B cell (primary cell): ENCODE results near the gene MYD88. TPM values are rescaled to one million over a fixed set of nuclear protein-coding genes. Genes with fewer than 3 reads are reported as not detected.

Experiments used
- ATAC-seq: fragments of 200-7000 bp; cut with Tn5 transposase; one replicate; pipeline ENCODE4 v1.10.0; 2021; ENCODE audit warnings: low read depth, mild to moderate bottlenecking, moderate number of reproducible peaks, moderate library complexity
- CTCF ChIA-PET: fragments of 350-600 bp; sonication (Branson Sonifier 250); formaldehyde crosslinking; loops from one replicate; lab custom pipeline; 2021; ENCODE audit warnings: antibody characterized with exemption, inconsistent platforms; lab: Charles Lee
- POLR2A ChIA-PET: fragments of 350-600 bp; sonication (Branson Sonifier 250); formaldehyde crosslinking; loops from one replicate; lab custom pipeline; 2021; ENCODE audit warnings: antibody characterized with exemption; lab: Charles Lee
- DNase-seq: peaks from one replicate; pipeline ENCODE4 v3.0.0; 2013
- H2AFZ ChIP-seq: 2 replicates; pipeline ENCODE4 v1.6.1; 2012; ENCODE audit warnings: mild to moderate bottlenecking, low read depth, low read length; ENCODE audit not compliant: insufficient read depth, poor library complexity, severe bottlenecking
- H3K27ac ChIP-seq, 2 donors: 1 replicate in 1 of 2; 2 replicates in 1 of 2; pipeline ENCODE4 v1.5.1; 2012 to 2013; ENCODE audit warnings: low read length in 2 of 2, mild to moderate bottlenecking in 2 of 2, moderate library complexity in 1 of 2
- H3K27me3 ChIP-seq, 4 experiments: fragments of 200-600 bp in 1 of 4; sonication (generic) in 1 of 4; replicated peaks in 1 of 4; 1 replicate in 2 of 4; 2 replicates in 2 of 4; pipeline versions ENCODE4 v1.6.1 to v1.7.0; 2013 to 2016; ENCODE audit warnings: low read length in 3 of 4, mild to moderate bottlenecking in 2 of 4, mixed read lengths in 1 of 4, moderate library complexity in 1 of 4; ENCODE audit not compliant: insufficient read depth in 4 of 4, control insufficient read depth in 3 of 4; ENCODE audit errors: control extremely low read depth in 1 of 4
- H3K36me3 ChIP-seq, 2 experiments: replicated peaks in 1 of 2; 1 replicate in 1 of 2; 2 replicates in 1 of 2; pipeline versions ENCODE4 v1.6.1 to v1.7.1; 2013; ENCODE audit warnings: low read length in 1 of 2; ENCODE audit not compliant: insufficient read depth in 2 of 2, control insufficient read depth in 1 of 2; ENCODE audit errors: control extremely low read depth in 1 of 2, extremely low read depth in 1 of 2
- H3K4me1 ChIP-seq, 2 donors: fragments of 200-600 bp in 1 of 2; sonication (generic) in 1 of 2; 1 replicate in 1 of 2; 2 replicates in 1 of 2; pipeline versions ENCODE4 v1.5.1 to v1.6.1; 2013 to 2017; ENCODE audit warnings: low read length in 2 of 2; ENCODE audit not compliant: control insufficient read depth in 2 of 2, insufficient read depth in 2 of 2
- H3K4me2 ChIP-seq: replicated peaks from 2 replicates; pipeline ENCODE3; 2012; ENCODE audit warnings: mild to moderate bottlenecking, low read depth, low read length; ENCODE audit not compliant: poor library complexity, severe bottlenecking
- H3K4me3 ChIP-seq, 5 experiments: fragments of 200-600 bp in 1 of 5; sonication (generic) in 1 of 5; 1 replicate in 3 of 5; 2 replicates in 2 of 5; pipeline versions ENCODE4 v1.5.1 to v1.7.0; 2011 to 2016; ENCODE audit warnings: low read length in 4 of 5, mild to moderate bottlenecking in 4 of 5, low read depth in 2 of 5, control low read depth in 1 of 5, moderate library complexity in 1 of 5; ENCODE audit not compliant: insufficient read depth in 1 of 5; ENCODE audit errors: control extremely low read depth in 1 of 5, extremely low read depth in 1 of 5
- H3K79me2 ChIP-seq: fragments of 200-600 bp; sonication (generic); one replicate; pipeline ENCODE4 v1.6.0; 2016; ENCODE audit warnings: low read length; ENCODE audit not compliant: control insufficient read depth, insufficient read depth
- H3K9ac ChIP-seq: fragments of 200-600 bp; sonication (generic); 2 replicates; pipeline ENCODE4 v1.6.1; 2017; ENCODE audit warnings: mild to moderate bottlenecking, low read length, moderate library complexity
- H3K9me3 ChIP-seq, 3 donors: one replicate each; pipeline versions ENCODE4 v1.6.1 to v1.7.1; 2013; ENCODE audit warnings: low read length in 2 of 3; ENCODE audit not compliant: control insufficient read depth in 2 of 3, insufficient read depth in 1 of 3; ENCODE audit errors: control extremely low read depth in 1 of 3
- H4K20me1 ChIP-seq: 2 replicates; pipeline ENCODE4 v1.6.0; 2012; ENCODE audit warnings: mild to moderate bottlenecking, low read length; ENCODE audit not compliant: insufficient read depth, control insufficient read depth, poor library complexity, severe bottlenecking
- H3K27ac Mint-ChIP-seq: one replicate; pipeline ENCODE4 v1.8.0; 2021; ENCODE audit warnings: mixed read lengths
- H3K27me3 Mint-ChIP-seq: one replicate; pipeline ENCODE4 v1.8.0; 2021; ENCODE audit warnings: mixed read lengths
- H3K4me1 Mint-ChIP-seq: one replicate; pipeline ENCODE4 v1.8.0; 2021; ENCODE audit warnings: mixed read lengths
- H3K4me3 Mint-ChIP-seq: one replicate; pipeline ENCODE4 v1.8.0; 2021; ENCODE audit warnings: mixed read lengths
- H3K9me3 Mint-ChIP-seq: one replicate; pipeline ENCODE4 v1.8.0; 2022; ENCODE audit warnings: mixed read lengths; ENCODE audit not compliant: insufficient read depth
- EZH2 ChIP-seq: IDR thresholded peaks from 2 replicates; pipeline ENCODE4 v1.6.1; 2012; ENCODE audit warnings: borderline replicate concordance, low read depth, mild to moderate bottlenecking, moderate library complexity, low read length; ENCODE audit not compliant: insufficient read depth, poor library complexity, severe bottlenecking
- WGBS: methylation state at CpG from one replicate; pipeline ENCODE4 v1.1.5; 2013; ENCODE audit warnings: missing lambda C conversion rate; ENCODE audit not compliant: insufficient coverage; 5-methylcytosine and 5-hydroxymethylcytosine counted together
- intact Hi-C: fragments of 100-400 bp; cut with micrococcal nuclease; formaldehyde crosslinking; loops from one replicate; pipeline ENCODE4 v1.10.0; 2022
- polyA plus RNA-seq: library from polyadenylated mRNA; depleted of rRNA; stranded (reverse); fragments of >200 nt; gene quantifications from 2 replicates; pipeline ENCODE4 v1.2.3, GENCODE V29; 2012
- total RNA-seq, 2 donors: library from RNA; stranded (reverse); fragments of 120-200 nt in 1 of 2; gene quantifications; 1 replicate in 1 of 2; 2 replicates in 1 of 2; pipeline versions ENCODE4 v1.2.3 to v1.2.4, GENCODE V29; 2013 to 2022
- TF ChIP-seq, protein P1 (sequence below): fragments of 200-600 bp; IDR thresholded peaks from one replicate; pipeline ENCODE4 v1.8.0; 2022; ENCODE audit warnings: antibody characterized with exemption, mild to moderate bottlenecking

Gene MYD88
- total and polyA plus RNA-seq, 2 donors (not counting 1 experiment from before 2014, with no cell fraction given) = 48.0 to 52.3 TPM

DNA sequence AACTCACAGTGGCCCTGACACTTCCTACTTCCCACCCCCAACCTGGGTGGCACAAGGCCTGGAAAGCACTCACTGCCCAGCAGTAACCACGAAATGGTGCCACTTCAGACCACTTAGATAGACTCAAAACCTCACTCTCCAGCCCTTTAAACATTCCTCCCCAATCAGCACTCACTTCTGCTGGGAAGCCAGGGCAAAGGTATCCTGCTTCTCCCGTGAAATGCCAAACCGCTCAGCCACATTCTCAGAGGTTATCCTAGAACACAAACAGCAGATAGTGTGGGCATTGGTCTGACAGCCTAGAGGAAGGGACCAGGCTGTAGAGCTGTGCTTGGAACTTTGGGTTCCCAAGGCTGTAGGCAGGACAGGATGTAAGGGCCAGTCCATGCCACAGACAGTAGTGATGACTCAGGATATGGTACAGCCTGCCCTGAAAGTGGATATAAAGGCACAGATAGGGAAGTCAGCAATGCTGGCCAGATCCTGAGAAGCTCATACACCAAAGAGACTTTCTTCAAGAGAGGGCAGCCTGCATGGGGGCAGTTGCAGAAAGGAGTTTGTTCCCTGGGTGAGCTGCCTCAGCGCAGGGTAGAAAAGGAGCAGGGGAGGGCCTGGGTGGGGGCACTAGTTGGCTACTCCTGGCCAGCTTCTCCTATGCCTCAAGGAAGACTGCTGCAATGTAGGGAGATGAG is 10.7 kb upstream of the MYD88 start:
- H3K36me3 ChIP-seq = peaks cover 7 to 89% of the 10 kb centered on the region in 2 experiments
- H3K79me2 ChIP-seq = peaks cover 23% of the 10 kb centered on the region
- DNase-seq = no peak
- no peak overlapping the region for H3K27ac Mint-ChIP-seq
- 100% methylated on average over 2 of the region's 4 CpGs for WGBS
- CTCF ChIA-PET = no interaction called here
- H3K4me3 Mint-ChIP-seq = no peak overlapping the region
- H3K9ac ChIP-seq = no peak overlapping the region
- H3K27ac ChIP-seq = no peak overlapping the region
- H3K4me1 Mint-ChIP-seq = peaks cover 5% of the 10 kb centered on the region
- POLR2A ChIA-PET = interaction anchor here (0.6 kb wide), 1 partner anchor 141 kb away, joined by 6 read pairs; no protein-coding TSS in a partner anchor
- H2AFZ ChIP-seq = no peak overlapping the region
- H3K27me3 Mint-ChIP-seq = no peaks in the 10 kb centered on the region
- no peak overlapping the region for H3K4me3 ChIP-seq
- H3K4me1 ChIP-seq = peaks cover 0 to 6% of the 10 kb centered on the region in 2 donors
- intact Hi-C loops = no loop called here
- peaks cover 39% of the 10 kb centered on the region for H4K20me1 ChIP-seq
- H3K9me3 Mint-ChIP-seq = no peaks in the 10 kb centered on the region
- H3K4me2 ChIP-seq = no peak overlapping the region
- TF ChIP-seq EZH2 = no peak
- TF ChIP-seq, protein P1, sequence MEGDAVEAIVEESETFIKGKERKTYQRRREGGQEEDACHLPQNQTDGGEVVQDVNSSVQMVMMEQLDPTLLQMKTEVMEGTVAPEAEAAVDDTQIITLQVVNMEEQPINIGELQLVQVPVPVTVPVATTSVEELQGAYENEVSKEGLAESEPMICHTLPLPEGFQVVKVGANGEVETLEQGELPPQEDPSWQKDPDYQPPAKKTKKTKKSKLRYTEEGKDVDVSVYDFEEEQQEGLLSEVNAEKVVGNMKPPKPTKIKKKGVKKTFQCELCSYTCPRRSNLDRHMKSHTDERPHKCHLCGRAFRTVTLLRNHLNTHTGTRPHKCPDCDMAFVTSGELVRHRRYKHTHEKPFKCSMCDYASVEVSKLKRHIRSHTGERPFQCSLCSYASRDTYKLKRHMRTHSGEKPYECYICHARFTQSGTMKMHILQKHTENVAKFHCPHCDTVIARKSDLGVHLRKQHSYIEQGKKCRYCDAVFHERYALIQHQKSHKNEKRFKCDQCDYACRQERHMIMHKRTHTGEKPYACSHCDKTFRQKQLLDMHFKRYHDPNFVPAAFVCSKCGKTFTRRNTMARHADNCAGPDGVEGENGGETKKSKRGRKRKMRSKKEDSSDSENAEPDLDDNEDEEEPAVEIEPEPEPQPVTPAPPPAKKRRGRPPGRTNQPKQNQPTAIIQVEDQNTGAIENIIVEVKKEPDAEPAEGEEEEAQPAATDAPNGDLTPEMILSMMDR = no peak
- no peaks in the 10 kb centered on the region for H3K9me3 ChIP-seq
- no peaks in the 10 kb centered on the region for H3K27me3 ChIP-seq
- no peak for ATAC-seq

DNA sequence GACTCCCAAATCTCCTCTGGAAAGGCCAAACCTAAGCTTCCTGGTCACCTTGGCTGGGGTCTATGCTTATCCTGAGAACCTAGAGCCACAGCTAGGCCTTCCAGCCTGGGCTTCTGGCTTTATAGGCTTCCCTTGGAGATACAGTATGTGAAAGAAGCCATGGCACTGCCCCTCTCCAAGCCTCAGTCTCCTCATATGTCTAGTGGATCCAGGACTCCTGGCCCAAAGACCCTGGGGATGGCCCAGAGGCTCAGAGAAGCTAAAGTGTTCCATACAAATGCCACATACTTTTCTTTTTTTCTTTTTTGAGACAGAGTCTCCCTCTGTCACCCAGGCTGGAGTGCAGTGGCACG is 10.2 kb upstream of the MYD88 start:
- Histone ChIP-seq H3K36me3 (peaks cover 8 to 89% of the 10 kb centered on the region in 2 experiments), H4K20me1 (peaks cover 44% of the 10 kb centered on the region), H3K79me2 (peaks cover 28% of the 10 kb centered on the region), H2AFZ (no peak overlapping the region), H3K9ac (no peak overlapping the region), H3K27ac (no peak overlapping the region), H3K4me2 (no peak overlapping the region), H3K4me3 (no peak overlapping the region), H3K27me3 (no peaks in the 10 kb centered on the region), H3K4me1 (peaks cover 0 to 6% of the 10 kb centered on the region in 2 donors), H3K9me3 (no peaks in the 10 kb centered on the region)
- intact Hi-C loops = no loop called here
- ChIA-PET CTCF (no interaction called here), POLR2A (interaction anchor here (0.6 kb wide), 1 partner anchor 140 kb away, joined by 6 read pairs; no protein-coding TSS in a partner anchor)
- 100% methylated on average over 1 of the region's 1 CpG for WGBS
- no peak for ATAC-seq
- Mint-ChIP-seq H3K9me3 (no peaks in the 10 kb centered on the region), H3K27ac (no peak overlapping the region), H3K27me3 (no peaks in the 10 kb centered on the region), H3K4me3 (no peak overlapping the region), H3K4me1 (peaks cover 8% of the 10 kb centered on the region)
- no peak for TF ChIP-seq EZH2
- TF ChIP-seq, protein P1 = no peak
- no peak for DNase-seq
